IMR-90 (cell line): ENCODE measurements around the gene LATS1. TPM values are rescaled to one million over a fixed set of nuclear protein-coding genes. Genes with fewer than 3 reads are reported as not detected.

ENCODE experiments used
- ATAC-seq: fragments of 200-7000 bp; cut with Tn5 transposase; 2 replicates; pipeline ENCODE4 v1.9.1; 2020; ENCODE audit warnings: low read depth, mild to moderate bottlenecking, moderate library complexity
- BruUV-seq: library from RNA; stranded (reverse); fragments of 400-500 nt; replicated peaks from 2 replicates; lab custom pipeline; 2021; lab: Mats Ljungman, UMichigan
- CTCF ChIA-PET: fragments of 300-600 bp; formaldehyde crosslinking; extraction: SDS; loops from one replicate; lab custom pipeline; 2021; ENCODE audit warnings: antibody characterized with exemption; lab: Yijun Ruan, JAX
- POLR2A ChIA-PET: fragments of 300-600 bp; sonication (Branson Sonifier 250); formaldehyde crosslinking; loops from one replicate; lab custom pipeline; 2022; ENCODE audit warnings: antibody characterized with exemption; ENCODE audit not compliant: unreplicated experiment; lab: Charles Lee
- DNase-seq: peaks from one replicate; pipeline ENCODE4 v3.0.0; 2013
- H2AFZ ChIP-seq: replicated peaks from 2 replicates; pipeline ENCODE3; 2013; ENCODE audit warnings: low read length, mild to moderate bottlenecking; ENCODE audit not compliant: poor library complexity
- H2AK5ac ChIP-seq: 2 replicates; pipeline ENCODE4 v1.6.1; 2013; ENCODE audit warnings: low read depth, low read length, inconsistent platforms
- H2AK9ac ChIP-seq: replicated peaks from 2 replicates; pipeline ENCODE3; 2013; ENCODE audit warnings: mild to moderate bottlenecking, low read depth, low read length, moderate library complexity; ENCODE audit not compliant: poor library complexity
- H2BK120ac ChIP-seq: 2 replicates; pipeline ENCODE4 v1.6.1; 2013; ENCODE audit warnings: low read depth, low read length, inconsistent platforms
- H2BK15ac ChIP-seq: 3 replicates; pipeline ENCODE4 v1.6.1; 2013; ENCODE audit warnings: low read depth, low read length, inconsistent platforms
- H2BK20ac ChIP-seq: 2 replicates; pipeline ENCODE4 v1.6.1; 2013; ENCODE audit warnings: low read depth, mild to moderate bottlenecking, inconsistent platforms, low read length, moderate library complexity
- H2BK5ac ChIP-seq: 2 replicates; pipeline ENCODE4 v1.6.1; 2013; ENCODE audit warnings: mild to moderate bottlenecking, low read depth, low read length, inconsistent platforms; ENCODE audit not compliant: poor library complexity, severe bottlenecking
- H3K14ac ChIP-seq: replicated peaks from 2 replicates; pipeline ENCODE4 v1.6.1; 2013; ENCODE audit warnings: low read depth, low read length, inconsistent platforms
- H3K18ac ChIP-seq: 2 replicates; pipeline ENCODE4 v1.6.1; 2013; ENCODE audit warnings: low read depth, low read length, control low read depth
- H3K23ac ChIP-seq: 2 replicates; pipeline ENCODE4 v1.6.1; 2013; ENCODE audit warnings: low read depth, low read length, inconsistent platforms
- H3K27ac ChIP-seq: 2 replicates; pipeline ENCODE4 v1.5.1; 2013; ENCODE audit warnings: mild to moderate bottlenecking, control low read depth, low read length; ENCODE audit not compliant: insufficient read depth
- H3K27me3 ChIP-seq: 2 replicates; pipeline ENCODE4 v1.6.1; 2013; ENCODE audit warnings: low read length; ENCODE audit not compliant: control insufficient read depth, insufficient read depth
- H3K36me3 ChIP-seq: 2 replicates; pipeline ENCODE4 v1.6.1; 2013; ENCODE audit warnings: low read length, mixed read lengths; ENCODE audit not compliant: control insufficient read depth, insufficient read depth
- H3K4ac ChIP-seq: 2 replicates; pipeline ENCODE4 v1.6.1; 2013; ENCODE audit warnings: low read depth, low read length, inconsistent platforms
- H3K4me1 ChIP-seq: 2 replicates; pipeline ENCODE4 v1.6.1; 2013; ENCODE audit warnings: low read length, mixed read lengths; ENCODE audit not compliant: control insufficient read depth, insufficient read depth
- H3K4me2 ChIP-seq: 2 replicates; pipeline ENCODE4 v1.6.1; 2013; ENCODE audit warnings: low read depth, mild to moderate bottlenecking, control low read depth, low read length, moderate library complexity
- H3K4me3 ChIP-seq: 2 replicates; pipeline ENCODE4 v1.5.1; 2013; ENCODE audit warnings: low read depth, mild to moderate bottlenecking, control low read depth, low read length, moderate library complexity; ENCODE audit not compliant: insufficient read depth
- H3K56ac ChIP-seq: 2 replicates; pipeline ENCODE4 v1.6.1; 2013; ENCODE audit warnings: low read length, inconsistent platforms; ENCODE audit not compliant: insufficient read depth; ENCODE audit errors: extremely low read depth
- H3K79me1 ChIP-seq, 2 experiments: 2 replicates each; pipeline ENCODE4 v1.6.1; 2013; ENCODE audit warnings: low read length in 2 of 2, inconsistent platforms in 1 of 2, low read depth in 1 of 2
- H3K9ac ChIP-seq: 2 replicates; pipeline ENCODE4 v1.6.1; 2013; ENCODE audit warnings: low read depth, low read length, control low read depth
- H3K9me1 ChIP-seq: 2 replicates; pipeline ENCODE4 v1.6.1; 2013; ENCODE audit warnings: low read length, inconsistent platforms; ENCODE audit not compliant: insufficient read depth
- H3K9me3 ChIP-seq: 2 replicates; pipeline ENCODE4 v1.6.1; 2013; ENCODE audit warnings: low read length; ENCODE audit not compliant: control insufficient read depth, insufficient read depth
- H4K20me1 ChIP-seq: 2 replicates; pipeline ENCODE4 v1.6.1; 2013; ENCODE audit warnings: low read length, inconsistent platforms; ENCODE audit not compliant: insufficient read depth
- H4K5ac ChIP-seq: 2 replicates; pipeline ENCODE4 v1.6.1; 2013; ENCODE audit warnings: mild to moderate bottlenecking, low read depth, low read length, control low read depth
- H4K8ac ChIP-seq, 2 experiments: 2 replicates each; pipeline ENCODE4 v1.6.1; 2013; ENCODE audit warnings: low read depth in 2 of 2, low read length in 2 of 2, control low read depth in 1 of 2, inconsistent platforms in 1 of 2
- H4K91ac ChIP-seq: 2 replicates; pipeline ENCODE4 v1.6.1; 2013; ENCODE audit warnings: low read depth, low read length, inconsistent platforms; ENCODE audit not compliant: insufficient read depth
- CHD1 ChIP-seq: IDR thresholded peaks from 2 replicates; pipeline ENCODE4 v1.6.1; 2012; ENCODE audit warnings: low read depth, low read length, improper control_type of control experiment
- MAFK ChIP-seq: IDR thresholded peaks from 2 replicates; pipeline ENCODE4 v1.6.1; 2012; ENCODE audit warnings: low read depth, low read length, improper control_type of control experiment
- WGBS, 2 experiments: methylation state at CpG; one replicate each; pipeline versions ENCODE4 v1.1.5 to v1.1.7; 2013; ENCODE audit warnings: missing lambda C conversion rate in 2 of 2; ENCODE audit not compliant: insufficient read length in 1 of 2; ENCODE audit errors: extremely low coverage in 2 of 2; 5-methylcytosine and 5-hydroxymethylcytosine counted together
- dilution Hi-C: fragments of 300-500 bp; cut with HindIII; formaldehyde crosslinking; loops from one replicate; pipeline ENCODE4 v1.14.3; 2018; ENCODE audit warnings: low sequenced_read_pairs; ENCODE audit not compliant: unreplicated experiment
- in situ Hi-C: fragments of 300-500 bp; cut with MboI; formaldehyde crosslinking; loops from 3 replicates; pipeline ENCODE4 v1.14.3; 2019; ENCODE audit warnings: low sequenced_read_pairs, inconsistent platforms, mixed read lengths
- intact Hi-C: fragments of 100-400 bp; cut with micrococcal nuclease; formaldehyde crosslinking; loops from 2 replicates; pipeline ENCODE4 v1.10.0; 2022
- polyA plus RNA-seq, 3 experiments: library from polyadenylated mRNA; depleted of rRNA; stranded (reverse); fragments of >200 nt; gene quantifications; 2 replicates each; pipeline ENCODE4 v1.2.3, GENCODE V29; 2012; ENCODE audit warnings: low replicate concordance in 1 of 3
- total RNA-seq: library from RNA; depleted of rRNA; stranded (reverse); fragments of >200 nt; gene quantifications from 2 replicates; pipeline ENCODE4 v1.2.3, GENCODE V29; 2012

The LATS1 gene
- total and polyA plus RNA-seq, 2 of the 4 experiments (the other 2 are of a cell fraction) = 7.9 to 20.1 TPM

- H4K5ac ChIP-seq = no peak overlapping the region
- peaks cover 3% of the 10 kb centered on the region; the same call in 1 of the 2 replicates for H3K9me1 ChIP-seq
- no peaks in the 10 kb centered on the region for H3K27me3 ChIP-seq
- CTCF ChIA-PET = no interaction called here
- H3K4me2 ChIP-seq = no peak overlapping the region
- H2BK20ac ChIP-seq = no peak overlapping the region
- H4K20me1 ChIP-seq = no peaks in the 10 kb centered on the region
- no peaks in the 10 kb centered on the region; the same call in 1 of the 2 replicates for H3K4me1 ChIP-seq
- H4K91ac ChIP-seq = no peak overlapping the region
- no peak overlapping the region for H3K4me3 ChIP-seq
- H3K14ac ChIP-seq = no peak overlapping the region
- DNase-seq = no peak
- ATAC-seq = no peak
- no TSS peak for BruUV-seq
- H3K36me3 ChIP-seq = 0 out of 2 replicates have a peak, but pooled peaks cover 10% of the 10 kb centered on the region
- no peak overlapping the region for H3K56ac ChIP-seq
- POLR2A ChIA-PET = no interaction called here
- no peak overlapping the region for H2AK9ac ChIP-seq
- intact Hi-C loops (no loop called here), in situ Hi-C loops (no loop called here), dilution Hi-C loops (no loop called here)
- no peak overlapping the region for H3K27ac ChIP-seq
- H2AFZ ChIP-seq = no peak overlapping the region
- H2BK5ac ChIP-seq = no peak overlapping the region
- H3K9me3 ChIP-seq = 0 out of 2 replicates have a peak, but pooled peaks cover 3% of the 10 kb centered on the region
- H2BK15ac ChIP-seq = no peak overlapping the region
- H3K9ac ChIP-seq = no peak overlapping the region
- no peak overlapping the region for H2BK120ac ChIP-seq
- H4K8ac ChIP-seq = no peak overlapping the region
- no peak overlapping the region for H3K4ac ChIP-seq
- H2AK5ac ChIP-seq = no peak overlapping the region
- peaks cover 11 to 26% of the 10 kb centered on the region in 2 experiments for H3K79me1 ChIP-seq
- TF ChIP-seq MAFK (no peak), CHD1 (no peak)
- H3K23ac ChIP-seq = no peak overlapping the region
- no peak overlapping the region for H3K18ac ChIP-seq
- WGBS, 2 experiments = no CpG with 5 or more reads among the region's 5 CpGs
These were observed 102.1 kb downstream of the LATS1 start for GRCh38 chr6:149615805-149616204.
